HFFc6 (cell line): ENCODE measurements around the gene GRAMD1B. TPM values are rescaled to one million over a fixed set of nuclear protein-coding genes. Genes with fewer than 3 reads are reported as not detected.
A peak's percentile ranks its signal among the peaks of the same experiment; 100 is the strongest.

Source experiments
- DNase-seq: peaks from one replicate; pipeline ENCODE4 v3.0.0-alpha.2; 2018
- H3K27ac Mint-ChIP-seq: 2 replicates; pipeline ENCODE4 v1.8.0; 2020; ENCODE audit warnings: mild to moderate bottlenecking, mixed read lengths
- H3K27me3 Mint-ChIP-seq: 2 replicates; pipeline ENCODE4 v1.8.0; 2021; ENCODE audit warnings: mild to moderate bottlenecking, moderate library complexity, mixed read lengths; ENCODE audit not compliant: insufficient read depth
- H3K36me3 Mint-ChIP-seq: 2 replicates; pipeline ENCODE4 v1.8.0; 2021; ENCODE audit warnings: low read depth, mixed read lengths
- H3K4me1 Mint-ChIP-seq: 2 replicates; pipeline ENCODE4 v1.8.0; 2020; ENCODE audit warnings: low read depth, mixed read lengths
- H3K4me3 Mint-ChIP-seq: 2 replicates; pipeline ENCODE4 v1.8.0; 2020; ENCODE audit warnings: mild to moderate bottlenecking, moderate library complexity, mixed read lengths
- H3K9me3 Mint-ChIP-seq: 2 replicates; pipeline ENCODE4 v1.8.0; 2020; ENCODE audit warnings: mild to moderate bottlenecking, mixed read lengths
- total RNA-seq, 6 experiments: library from RNA; stranded (reverse); fragmentation: NEBNext Ultra II Directional; extraction: Animal tissue kit (Norgen Biotek cat#: 25700); gene quantifications; 2 replicates in 1 of 6; 3 replicates in 5 of 6; pipeline ENCODE4 v1.2.3, GENCODE V29; 2021
- TF ChIP-seq, protein P1 (sequence below): fragments of 200-600 bp; sonication (generic); IDR thresholded peaks from 2 replicates; pipeline ENCODE4 v1.5.0; 2021; ENCODE audit warnings: antibody characterized with exemption, mild to moderate bottlenecking

Gene GRAMD1B
- total RNA-seq, 6 experiments from 2014 or later: 46.1 to 54.5 (median 51.3) TPM

DNA sequence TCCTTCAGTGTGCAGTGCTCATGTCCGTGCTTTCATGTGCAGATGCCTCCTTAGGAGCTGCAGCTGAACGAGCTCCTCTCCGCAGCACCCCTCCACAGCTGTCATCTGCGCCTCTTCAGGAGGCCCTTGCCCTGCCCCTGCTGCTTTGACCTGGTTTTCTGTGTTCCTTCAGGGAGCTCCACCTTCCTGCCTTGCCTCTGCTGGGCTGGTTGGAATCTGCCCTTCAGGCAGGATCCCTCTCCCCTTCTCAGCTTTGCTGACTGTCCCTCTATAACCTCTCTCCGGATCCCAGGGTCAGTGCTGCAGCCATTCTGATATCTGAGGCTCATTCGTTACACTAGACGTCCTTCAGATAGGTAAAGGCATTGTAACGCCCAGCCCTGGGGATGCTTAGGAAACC is 156.5 kb downstream of the GRAMD1B start:
- Mint-ChIP-seq H3K4me1 (peaks cover 40% of the 10 kb centered on the region), H3K27me3 (peaks cover 2% of the 10 kb centered on the region; the same call in 1 of the 2 replicates), H3K27ac (peak overlapping the region; percentile 45), H3K4me3 (no peak overlapping the region), H3K36me3 (peaks cover 18% of the 10 kb centered on the region; the same call in 1 of the 2 replicates), H3K9me3 (no peaks in the 10 kb centered on the region)
- no peak for DNase-seq
- TF ChIP-seq, protein P1, sequence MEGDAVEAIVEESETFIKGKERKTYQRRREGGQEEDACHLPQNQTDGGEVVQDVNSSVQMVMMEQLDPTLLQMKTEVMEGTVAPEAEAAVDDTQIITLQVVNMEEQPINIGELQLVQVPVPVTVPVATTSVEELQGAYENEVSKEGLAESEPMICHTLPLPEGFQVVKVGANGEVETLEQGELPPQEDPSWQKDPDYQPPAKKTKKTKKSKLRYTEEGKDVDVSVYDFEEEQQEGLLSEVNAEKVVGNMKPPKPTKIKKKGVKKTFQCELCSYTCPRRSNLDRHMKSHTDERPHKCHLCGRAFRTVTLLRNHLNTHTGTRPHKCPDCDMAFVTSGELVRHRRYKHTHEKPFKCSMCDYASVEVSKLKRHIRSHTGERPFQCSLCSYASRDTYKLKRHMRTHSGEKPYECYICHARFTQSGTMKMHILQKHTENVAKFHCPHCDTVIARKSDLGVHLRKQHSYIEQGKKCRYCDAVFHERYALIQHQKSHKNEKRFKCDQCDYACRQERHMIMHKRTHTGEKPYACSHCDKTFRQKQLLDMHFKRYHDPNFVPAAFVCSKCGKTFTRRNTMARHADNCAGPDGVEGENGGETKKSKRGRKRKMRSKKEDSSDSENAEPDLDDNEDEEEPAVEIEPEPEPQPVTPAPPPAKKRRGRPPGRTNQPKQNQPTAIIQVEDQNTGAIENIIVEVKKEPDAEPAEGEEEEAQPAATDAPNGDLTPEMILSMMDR: no peak

DNA sequence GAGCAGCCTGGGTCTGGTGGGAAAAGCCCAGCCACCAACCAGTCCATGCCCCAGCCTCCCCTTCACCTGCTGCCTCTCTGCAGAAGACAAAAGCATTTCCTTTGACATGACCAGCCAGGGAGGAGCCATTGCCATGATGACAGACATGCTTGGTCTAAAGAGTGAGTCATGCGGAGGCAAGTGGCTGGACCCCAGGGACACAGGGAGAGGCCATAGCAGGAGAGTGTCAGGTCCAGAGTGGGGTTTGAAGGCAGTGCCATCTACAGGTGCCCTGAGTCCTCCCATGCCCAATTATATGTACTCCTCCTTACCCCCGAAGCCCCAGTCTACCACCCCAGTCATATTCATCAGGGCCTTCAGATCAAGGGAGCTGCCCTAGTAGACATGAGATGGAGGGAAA is 157.0 kb downstream of the GRAMD1B start:
- no peak overlapping the region for H3K4me3 Mint-ChIP-seq
- H3K4me1 Mint-ChIP-seq: peaks cover 40% of the 10 kb centered on the region
- peaks cover 19% of the 10 kb centered on the region; the same call in 1 of the 2 replicates for H3K36me3 Mint-ChIP-seq
- H3K27me3 Mint-ChIP-seq: peaks cover 2% of the 10 kb centered on the region; the same call in 1 of the 2 replicates
- DNase-seq: no peak
- H3K9me3 Mint-ChIP-seq: no peaks in the 10 kb centered on the region
- H3K27ac Mint-ChIP-seq: peak overlapping the region; percentile 64
- TF ChIP-seq, protein P1: no peak; the same call in 1 of the 2 replicates

DNA sequence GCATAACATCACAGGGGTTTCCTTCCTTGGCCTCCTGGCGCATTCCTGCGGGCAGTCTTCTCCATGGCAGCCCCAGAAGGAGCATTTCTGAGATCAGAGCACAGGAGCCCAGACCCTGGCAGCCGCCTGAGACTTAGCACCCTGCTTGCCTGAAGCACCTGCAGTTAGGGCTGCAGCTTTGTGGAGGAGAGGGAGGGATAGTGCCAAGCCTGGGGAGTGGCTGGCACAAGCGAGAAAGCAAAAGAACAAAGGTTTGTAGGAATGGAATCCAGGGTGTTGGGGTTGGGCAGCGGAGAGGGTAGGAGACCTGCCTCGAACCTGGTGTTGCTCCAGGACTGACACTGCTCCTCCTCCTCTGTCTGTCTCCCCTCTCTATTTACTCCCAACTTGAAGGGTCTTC is 157.5 kb downstream of the GRAMD1B start:
- Mint-ChIP-seq H3K27ac (no peak overlapping the region), H3K4me3 (no peak overlapping the region), H3K9me3 (no peaks in the 10 kb centered on the region), H3K4me1 (peaks cover 45% of the 10 kb centered on the region), H3K27me3 (peaks cover 2% of the 10 kb centered on the region; the same call in 1 of the 2 replicates), H3K36me3 (peaks cover 24% of the 10 kb centered on the region)
- no peak for DNase-seq
- TF ChIP-seq, protein P1: no peak

DNA sequence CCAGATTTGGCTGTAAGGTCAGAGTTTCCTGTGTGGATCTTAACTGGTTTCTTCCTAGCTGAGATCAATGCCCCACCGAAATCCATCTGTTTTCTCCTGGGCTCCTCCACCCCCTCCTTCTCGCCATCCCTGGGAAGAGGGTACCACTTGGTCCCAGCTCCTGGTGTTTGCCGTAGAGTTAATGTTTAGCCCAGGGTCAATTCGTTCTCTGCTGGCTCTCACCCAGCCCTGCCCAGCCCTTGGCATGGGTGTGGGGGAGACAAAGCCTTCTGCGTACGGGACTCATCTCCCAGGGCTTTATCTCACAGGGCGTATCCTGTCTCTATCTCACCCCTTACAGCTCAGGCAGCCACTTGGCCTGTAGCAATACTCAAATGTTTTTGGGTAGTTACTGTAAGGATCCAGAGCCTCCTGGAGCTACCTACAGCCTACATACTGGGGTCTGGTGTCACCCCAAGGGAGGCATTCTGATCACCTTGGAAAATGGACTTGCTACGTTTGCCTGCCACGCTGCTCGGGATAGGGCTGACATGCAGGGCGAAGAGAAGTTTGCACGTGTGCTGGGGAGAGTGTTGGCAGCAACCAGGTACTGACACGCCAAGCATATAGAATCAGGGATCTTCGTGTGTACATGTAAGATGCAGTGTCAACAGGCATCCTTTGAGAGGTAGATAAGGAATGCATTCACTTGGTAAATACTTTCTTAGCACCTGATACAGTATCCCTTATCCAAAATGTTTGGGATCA is 158.2 kb downstream of the GRAMD1B start:
- Mint-ChIP-seq H3K4me1 (peaks cover 48% of the 10 kb centered on the region), H3K4me3 (no peak overlapping the region), H3K27ac (no peak overlapping the region), H3K27me3 (no peaks in the 10 kb centered on the region; the same call in 1 of the 2 replicates), H3K36me3 (peaks cover 18% of the 10 kb centered on the region), H3K9me3 (no peaks in the 10 kb centered on the region)
- TF ChIP-seq, protein P1: no peak
- DNase-seq: no peak

DNA sequence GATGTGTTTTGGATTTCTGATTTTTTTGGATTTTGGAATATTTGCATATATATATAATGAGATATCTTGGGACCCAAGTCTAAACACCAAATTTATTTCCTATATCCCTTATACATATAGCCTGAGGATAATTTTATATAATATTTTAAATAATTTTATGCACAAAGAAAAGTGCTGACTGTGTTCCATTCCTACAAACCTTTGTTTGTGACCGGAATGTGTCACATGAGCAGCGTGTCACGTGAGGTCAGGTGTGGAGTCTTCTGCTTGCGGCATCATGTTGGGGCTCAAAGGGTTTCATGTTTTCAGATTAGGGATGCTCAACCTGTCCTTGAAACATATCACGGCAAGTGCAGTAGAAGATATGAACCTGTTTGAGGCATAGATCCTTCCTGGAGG is 158.8 kb downstream of the GRAMD1B start:
- Mint-ChIP-seq H3K4me1 (peaks cover 53% of the 10 kb centered on the region), H3K9me3 (no peaks in the 10 kb centered on the region), H3K27ac (no peak overlapping the region), H3K4me3 (no peak overlapping the region), H3K36me3 (peaks cover 22% of the 10 kb centered on the region), H3K27me3 (no peaks in the 10 kb centered on the region; the same call in 1 of the 2 replicates)
- TF ChIP-seq, protein P1: no peak
- no peak for DNase-seq
